IMR-90 (cell line): ENCODE measurements around the gene POFUT1. TPM values are rescaled to one million over a fixed set of nuclear protein-coding genes. Genes with fewer than 3 reads are reported as not detected.
A peak's percentile ranks its signal among the peaks of the same experiment; 100 is the strongest.

Experiments
- ATAC-seq: fragments of 200-7000 bp; cut with Tn5 transposase; 2 replicates; pipeline ENCODE4 v1.9.1; 2020; ENCODE audit warnings: low read depth, mild to moderate bottlenecking, moderate library complexity
- BruUV-seq: library from RNA; stranded (reverse); fragments of 400-500 nt; replicated peaks from 2 replicates; lab custom pipeline; 2021; lab: Mats Ljungman, UMichigan
- CTCF ChIA-PET: fragments of 300-600 bp; formaldehyde crosslinking; extraction: SDS; loops from one replicate; lab custom pipeline; 2021; ENCODE audit warnings: antibody characterized with exemption; lab: Yijun Ruan, JAX
- POLR2A ChIA-PET: fragments of 300-600 bp; sonication (Branson Sonifier 250); formaldehyde crosslinking; loops from one replicate; lab custom pipeline; 2022; ENCODE audit warnings: antibody characterized with exemption; ENCODE audit not compliant: unreplicated experiment; lab: Charles Lee
- DNase-seq: peaks from one replicate; pipeline ENCODE4 v3.0.0; 2013
- H2AFZ ChIP-seq: replicated peaks from 2 replicates; pipeline ENCODE3; 2013; ENCODE audit warnings: low read length, mild to moderate bottlenecking; ENCODE audit not compliant: poor library complexity
- H2AK5ac ChIP-seq: 2 replicates; pipeline ENCODE4 v1.6.1; 2013; ENCODE audit warnings: low read depth, low read length, inconsistent platforms
- H2AK9ac ChIP-seq: replicated peaks from 2 replicates; pipeline ENCODE3; 2013; ENCODE audit warnings: mild to moderate bottlenecking, low read depth, low read length, moderate library complexity; ENCODE audit not compliant: poor library complexity
- H2BK120ac ChIP-seq: 2 replicates; pipeline ENCODE4 v1.6.1; 2013; ENCODE audit warnings: low read depth, low read length, inconsistent platforms
- H2BK15ac ChIP-seq: 3 replicates; pipeline ENCODE4 v1.6.1; 2013; ENCODE audit warnings: low read depth, low read length, inconsistent platforms
- H2BK20ac ChIP-seq: 2 replicates; pipeline ENCODE4 v1.6.1; 2013; ENCODE audit warnings: low read depth, mild to moderate bottlenecking, inconsistent platforms, low read length, moderate library complexity
- H2BK5ac ChIP-seq: 2 replicates; pipeline ENCODE4 v1.6.1; 2013; ENCODE audit warnings: mild to moderate bottlenecking, low read depth, low read length, inconsistent platforms; ENCODE audit not compliant: poor library complexity, severe bottlenecking
- H3K14ac ChIP-seq: replicated peaks from 2 replicates; pipeline ENCODE4 v1.6.1; 2013; ENCODE audit warnings: low read depth, low read length, inconsistent platforms
- H3K18ac ChIP-seq: 2 replicates; pipeline ENCODE4 v1.6.1; 2013; ENCODE audit warnings: low read depth, low read length, control low read depth
- H3K23ac ChIP-seq: 2 replicates; pipeline ENCODE4 v1.6.1; 2013; ENCODE audit warnings: low read depth, low read length, inconsistent platforms
- H3K27ac ChIP-seq: 2 replicates; pipeline ENCODE4 v1.5.1; 2013; ENCODE audit warnings: mild to moderate bottlenecking, control low read depth, low read length; ENCODE audit not compliant: insufficient read depth
- H3K27me3 ChIP-seq: 2 replicates; pipeline ENCODE4 v1.6.1; 2013; ENCODE audit warnings: low read length; ENCODE audit not compliant: control insufficient read depth, insufficient read depth
- H3K36me3 ChIP-seq: 2 replicates; pipeline ENCODE4 v1.6.1; 2013; ENCODE audit warnings: low read length, mixed read lengths; ENCODE audit not compliant: control insufficient read depth, insufficient read depth
- H3K4ac ChIP-seq: 2 replicates; pipeline ENCODE4 v1.6.1; 2013; ENCODE audit warnings: low read depth, low read length, inconsistent platforms
- H3K4me1 ChIP-seq: 2 replicates; pipeline ENCODE4 v1.6.1; 2013; ENCODE audit warnings: low read length, mixed read lengths; ENCODE audit not compliant: control insufficient read depth, insufficient read depth
- H3K4me2 ChIP-seq: 2 replicates; pipeline ENCODE4 v1.6.1; 2013; ENCODE audit warnings: low read depth, mild to moderate bottlenecking, control low read depth, low read length, moderate library complexity
- H3K4me3 ChIP-seq: 2 replicates; pipeline ENCODE4 v1.5.1; 2013; ENCODE audit warnings: low read depth, mild to moderate bottlenecking, control low read depth, low read length, moderate library complexity; ENCODE audit not compliant: insufficient read depth
- H3K56ac ChIP-seq: 2 replicates; pipeline ENCODE4 v1.6.1; 2013; ENCODE audit warnings: low read length, inconsistent platforms; ENCODE audit not compliant: insufficient read depth; ENCODE audit errors: extremely low read depth
- H3K79me1 ChIP-seq, 2 experiments: 2 replicates each; pipeline ENCODE4 v1.6.1; 2013; ENCODE audit warnings: low read length in 2 of 2, inconsistent platforms in 1 of 2, low read depth in 1 of 2
- H3K9ac ChIP-seq: 2 replicates; pipeline ENCODE4 v1.6.1; 2013; ENCODE audit warnings: low read depth, low read length, control low read depth
- H3K9me1 ChIP-seq: 2 replicates; pipeline ENCODE4 v1.6.1; 2013; ENCODE audit warnings: low read length, inconsistent platforms; ENCODE audit not compliant: insufficient read depth
- H3K9me3 ChIP-seq: 2 replicates; pipeline ENCODE4 v1.6.1; 2013; ENCODE audit warnings: low read length; ENCODE audit not compliant: control insufficient read depth, insufficient read depth
- H4K20me1 ChIP-seq: 2 replicates; pipeline ENCODE4 v1.6.1; 2013; ENCODE audit warnings: low read length, inconsistent platforms; ENCODE audit not compliant: insufficient read depth
- H4K5ac ChIP-seq: 2 replicates; pipeline ENCODE4 v1.6.1; 2013; ENCODE audit warnings: mild to moderate bottlenecking, low read depth, low read length, control low read depth
- H4K8ac ChIP-seq, 2 experiments: 2 replicates each; pipeline ENCODE4 v1.6.1; 2013; ENCODE audit warnings: low read depth in 2 of 2, low read length in 2 of 2, control low read depth in 1 of 2, inconsistent platforms in 1 of 2
- H4K91ac ChIP-seq: 2 replicates; pipeline ENCODE4 v1.6.1; 2013; ENCODE audit warnings: low read depth, low read length, inconsistent platforms; ENCODE audit not compliant: insufficient read depth
- BHLHE40 ChIP-seq: fragments of 150-350 bp; IDR thresholded peaks from 2 replicates; pipeline ENCODE4 v1.6.1; 2016; ENCODE audit warnings: mild to moderate bottlenecking, low read depth, low read length
- CTCF ChIP-seq: conservative IDR thresholded peaks from 2 replicates; pipeline ENCODE4 v1.5.1; 2012; ENCODE audit warnings: mild to moderate bottlenecking, low read depth, low read length, improper control_type of control experiment
- ELK1 ChIP-seq: fragments of 150-350 bp; IDR thresholded peaks from 2 replicates; pipeline ENCODE4 v1.6.1; 2016; ENCODE audit warnings: low read depth, mild to moderate bottlenecking, low read length, moderate library complexity, borderline replicate concordance
- MAZ ChIP-seq: IDR thresholded peaks from 2 replicates; pipeline ENCODE4 v1.6.1; 2012; ENCODE audit warnings: low read depth, mild to moderate bottlenecking, low read length, improper control_type of control experiment, moderate library complexity, borderline replicate concordance
- NFE2L2 ChIP-seq: fragments of 150-350 bp; IDR thresholded peaks from 2 replicates; pipeline ENCODE4 v1.6.1; 2016; ENCODE audit warnings: low read depth, mild to moderate bottlenecking, low read length
- POLR2A ChIP-seq: IDR thresholded peaks from 2 replicates; pipeline ENCODE4 v1.6.1; 2012; ENCODE audit warnings: mild to moderate bottlenecking, low read depth, low read length
- RFX5 ChIP-seq: IDR thresholded peaks from 2 replicates; pipeline ENCODE4 v1.8.0; 2012; ENCODE audit warnings: low read depth, mild to moderate bottlenecking, low read length, moderate library complexity
- WGBS, 2 experiments: methylation state at CpG; one replicate each; pipeline versions ENCODE4 v1.1.5 to v1.1.7; 2013; ENCODE audit warnings: missing lambda C conversion rate in 2 of 2; ENCODE audit not compliant: insufficient read length in 1 of 2; ENCODE audit errors: extremely low coverage in 2 of 2; 5-methylcytosine and 5-hydroxymethylcytosine counted together
- dilution Hi-C: fragments of 300-500 bp; cut with HindIII; formaldehyde crosslinking; loops from one replicate; pipeline ENCODE4 v1.14.3; 2018; ENCODE audit warnings: low sequenced_read_pairs; ENCODE audit not compliant: unreplicated experiment
- in situ Hi-C: fragments of 300-500 bp; cut with MboI; formaldehyde crosslinking; loops from 3 replicates; pipeline ENCODE4 v1.14.3; 2019; ENCODE audit warnings: low sequenced_read_pairs, inconsistent platforms, mixed read lengths
- intact Hi-C: fragments of 100-400 bp; cut with micrococcal nuclease; formaldehyde crosslinking; loops from 2 replicates; pipeline ENCODE4 v1.10.0; 2022
- polyA plus RNA-seq, 3 experiments: library from polyadenylated mRNA; depleted of rRNA; stranded (reverse); fragments of >200 nt; gene quantifications; 2 replicates each; pipeline ENCODE4 v1.2.3, GENCODE V29; 2012; ENCODE audit warnings: low replicate concordance in 1 of 3
- total RNA-seq: library from RNA; depleted of rRNA; stranded (reverse); fragments of >200 nt; gene quantifications from 2 replicates; pipeline ENCODE4 v1.2.3, GENCODE V29; 2012

Gene POFUT1
- total and polyA plus RNA-seq, 2 of the 4 experiments (the other 2 are of a cell fraction) = 25.5 to 41.1 TPM

GRCh38 chr20:32231245-32231644 is 23.6 kb downstream of the POFUT1 start:
- no peak overlapping the region for H4K91ac ChIP-seq
- H3K18ac ChIP-seq = no peak overlapping the region
- intact Hi-C loops = no loop called here
- no peak overlapping the region for H3K4me2 ChIP-seq
- dilution Hi-C loops = no loop called here
- peaks cover 0 to 4% of the 10 kb centered on the region in 2 experiments; a peak in 1 of 4 replicates for H3K79me1 ChIP-seq
- H3K4ac ChIP-seq = no peak overlapping the region
- H3K9ac ChIP-seq = no peak overlapping the region
- CTCF ChIA-PET = no interaction called here
- BruUV-seq = no TSS peak
- no peak overlapping the region for H2AK5ac ChIP-seq
- H2AFZ ChIP-seq = no peak overlapping the region
- H4K20me1 ChIP-seq = no peaks in the 10 kb centered on the region
- H3K27me3 ChIP-seq = no peaks in the 10 kb centered on the region
- in situ Hi-C loops = no loop called here
- peaks cover 56% of the 10 kb centered on the region for H3K36me3 ChIP-seq
- no peak overlapping the region for H3K27ac ChIP-seq
- peak; percentile 10 for DNase-seq
- H3K4me3 ChIP-seq = no peak overlapping the region
- H3K14ac ChIP-seq = no peak overlapping the region
- POLR2A ChIA-PET = no interaction called here
- H2BK5ac ChIP-seq = no peak overlapping the region
- H2BK15ac ChIP-seq = no peak overlapping the region
- no peak overlapping the region for H3K56ac ChIP-seq
- no peak overlapping the region for H4K8ac ChIP-seq
- no peaks in the 10 kb centered on the region for H3K9me1 ChIP-seq
- H3K23ac ChIP-seq = no peak overlapping the region
- WGBS, 2 experiments = no CpG with 5 or more reads among the region's 4 CpGs
- H4K5ac ChIP-seq = no peak overlapping the region
- no peaks in the 10 kb centered on the region for H3K9me3 ChIP-seq
- no peaks in the 10 kb centered on the region for H3K4me1 ChIP-seq
- no peak for TF ChIP-seq RFX5
- TF ChIP-seq ELK1 = no peak
- TF ChIP-seq NFE2L2 = no peak
- no peak for TF ChIP-seq CTCF
- no peak for TF ChIP-seq MAZ
- no peak for TF ChIP-seq BHLHE40
- TF ChIP-seq POLR2A = no peak
- H2BK20ac ChIP-seq = no peak overlapping the region
- ATAC-seq = peak; percentile 35; the same call in 1 of the 2 replicates
- no peak overlapping the region for H2BK120ac ChIP-seq
- H2AK9ac ChIP-seq = no peak overlapping the region
